Naive thymus-derived CD4-positive, alpha-beta T cell (primary cell): Measurements from ENCODE around the gene PNRC2. TPM values are rescaled to one million over a fixed set of nuclear protein-coding genes. Genes with fewer than 3 reads are reported as not detected.

ENCODE experiments used
- ATAC-seq: fragments of 150-1000 bp; cut with Tn5 transposase; 2 replicates; pipeline ENCODE4 v1.10.0; 2021; ENCODE audit warnings: mild to moderate bottlenecking, moderate library complexity
- CTCF ChIA-PET: fragments of 350-600 bp; sonication (Branson Sonifier 250); formaldehyde crosslinking; loops from one replicate; lab custom pipeline; 2021; ENCODE audit warnings: antibody characterized with exemption; lab: Charles Lee
- POLR2A ChIA-PET: fragments of 350-600 bp; sonication (Branson Sonifier 250); formaldehyde crosslinking; loops from one replicate; lab custom pipeline; 2021; ENCODE audit warnings: antibody characterized with exemption, inconsistent platforms; lab: Charles Lee
- DNase-seq, 9 donors: peaks; one replicate each; pipeline versions ENCODE4 v3.0.0 to v3.0.0-alpha.2; 2020 to 2022; ENCODE audit warnings: mixed read lengths in 1 of 9
- H3K27ac ChIP-seq: one replicate; pipeline ENCODE4 v1.7.0; 2013; ENCODE audit warnings: mild to moderate bottlenecking, low read depth, low read length, moderate library complexity
- H3K27me3 ChIP-seq, 2 donors: one replicate each; pipeline ENCODE4 v1.7.0; 2013; ENCODE audit warnings: low read length in 2 of 2, mild to moderate bottlenecking in 2 of 2, moderate library complexity in 2 of 2; ENCODE audit not compliant: control insufficient read depth in 2 of 2, insufficient read depth in 2 of 2
- H3K36me3 ChIP-seq, 3 experiments: 1 replicate in 2 of 3; 2 replicates in 1 of 3; pipeline ENCODE4 v1.7.0; 2013; ENCODE audit warnings: low read length in 3 of 3, mild to moderate bottlenecking in 3 of 3, moderate library complexity in 1 of 3; ENCODE audit not compliant: insufficient read depth in 3 of 3, control insufficient read depth in 2 of 3
- H3K4me1 ChIP-seq, 2 donors: one replicate each; pipeline ENCODE4 v1.7.0; 2013; ENCODE audit warnings: low read length in 2 of 2, mild to moderate bottlenecking in 2 of 2, moderate library complexity in 1 of 2; ENCODE audit not compliant: control insufficient read depth in 2 of 2, insufficient read depth in 2 of 2
- H3K4me3 ChIP-seq: 2 replicates; pipeline ENCODE4 v1.7.0; 2013; ENCODE audit warnings: mild to moderate bottlenecking, low read length
- H3K9me3 ChIP-seq, 3 experiments: 1 replicate in 2 of 3; 2 replicates in 1 of 3; pipeline ENCODE4 v1.7.0; 2013; ENCODE audit warnings: low read length in 3 of 3; ENCODE audit not compliant: control insufficient read depth in 2 of 3
- H3K27ac Mint-ChIP-seq, 9 donors: one replicate each; pipeline ENCODE4 v1.8.0; 2020 to 2022; ENCODE audit warnings: mixed read lengths in 9 of 9, mild to moderate bottlenecking in 8 of 9, moderate library complexity in 5 of 9, inconsistent platforms in 2 of 9
- H3K27me3 Mint-ChIP-seq, 5 donors: one replicate each; pipeline ENCODE4 v1.8.0; 2021 to 2022; ENCODE audit warnings: mixed read lengths in 5 of 5, mild to moderate bottlenecking in 1 of 5
- H3K36me3 Mint-ChIP-seq, 5 donors: one replicate each; pipeline ENCODE4 v1.8.0; 2020 to 2022; ENCODE audit warnings: mixed read lengths in 5 of 5, mild to moderate bottlenecking in 3 of 5, inconsistent platforms in 1 of 5
- H3K4me1 Mint-ChIP-seq, 7 donors: one replicate each; pipeline ENCODE4 v1.8.0; 2020 to 2022; ENCODE audit warnings: mixed read lengths in 7 of 7, mild to moderate bottlenecking in 3 of 7, inconsistent platforms in 1 of 7
- H3K4me3 Mint-ChIP-seq, 10 donors: one replicate each; pipeline ENCODE4 v1.8.0; 2020 to 2022; ENCODE audit warnings: mild to moderate bottlenecking in 10 of 10, mixed read lengths in 10 of 10, moderate library complexity in 6 of 10, inconsistent platforms in 2 of 10
- H3K9me3 Mint-ChIP-seq, 11 donors: one replicate each; pipeline ENCODE4 v1.8.0; 2020 to 2022; ENCODE audit warnings: mixed read lengths in 11 of 11, mild to moderate bottlenecking in 4 of 11, inconsistent platforms in 1 of 11, moderate library complexity in 1 of 11
- intact Hi-C, 2 donors: fragments of 100-400 bp; cut with micrococcal nuclease; formaldehyde crosslinking; loops; one replicate each; pipeline ENCODE4 v1.15.1; 2023
- polyA plus RNA-seq, 2 donors: library from polyadenylated mRNA; unstranded; fragments of 300-500 nt; fragmentation: Illumina TruSeq; gene quantifications; one replicate each; pipeline ENCODE4 v1.2.3, GENCODE V29; 2021
- total RNA-seq, 6 experiments: library from RNA in 5 of 6; stranded (reverse) in 5 of 6; gene quantifications; 1 replicate in 5 of 6; 2 replicates in 1 of 6; pipeline ENCODE4 v1.2.3 and lab custom pipeline; 2021 to 2026

PNRC2 gene
- total RNA-seq (100 to 1,000 TPM; 139 to 180 (median 161) TPM), polyA plus RNA-seq (100 to 1,000 TPM; 142 to 151 TPM), total RNA-seq (lab: John Stamatoyannopoulos, UW) (152 reads per million, percentile 90 among the genes with 10 or more reads in this experiment)

- CTCF ChIA-PET, result interaction anchor here (0.5 to 1.0 kb wide), 4 partner anchors 21 to 70 kb away, joined by 3 to 4 read pairs (median 4); partner anchors contain the start of gene SRSF10
- DNase-seq (peak; percentile 90 to 97 (median 95)), ATAC-seq (peak; percentile 91)
- Histone ChIP-seq H3K36me3 (peaks cover 6 to 12% (median 11%) of the 10 kb centered on the region in 3 experiments), H3K4me3 (peak within 1 kb of the TSS; percentile 72), H3K27ac (peak within 1 kb of the TSS; percentile 95), H3K9me3 (no peaks in the 10 kb centered on the region), H3K27me3 (no peaks in the 10 kb centered on the region), H3K4me1 (peaks cover 22 to 26% of the 10 kb centered on the region in 2 donors)
- intact Hi-C loops, result loop anchor here (1.0 to 10.0 kb wide), 19 partner anchors 8 to 1275 kb away; partner anchors contain the start of genes GALE (in 2 of the 2), SRRM1 (in 2 of the 2), CLIC4 (in 1 of the 2) and ELOA (in 1 of the 2)
- Mint-ChIP-seq H3K36me3 (peaks cover 0 to 20% (median 17%) of the 10 kb centered on the region in 5 donors), H3K27ac (peak within 1 kb of the TSS; percentile 98 to 100 (median 100)), H3K9me3 (peaks cover 0 to 4% (median 0%) of the 10 kb centered on the region in 11 donors), H3K4me1 (peaks cover 31 to 84% (median 59%) of the 10 kb centered on the region in 7 donors), H3K4me3 (peak within 1 kb of the TSS; percentile 93 to 100 (median 99)), H3K27me3 (no peaks in the 10 kb centered on the region)
- POLR2A ChIA-PET, result interaction anchor here (0.6 to 8.4 kb wide), 12 partner anchors 10 to 1273 kb away, joined by 3 to 108 read pairs (median 4); partner anchors contain the start of genes ELOA, HMGCL, PITHD1 and SRSF10
Measured at GRCh38 chr1:23959461-23960290, at the start of gene PNRC2. PNRC2 (plus strand) TSS chr1:23959828; CDS start chr1:23961458, 1,630 bp downstream.

- POLR2A ChIA-PET, result interaction anchor here (1.0 kb wide), 1 partner anchor 49 kb away, joined by 3 read pairs; the partner anchor contains the start of gene PNRC2
- Mint-ChIP-seq H3K4me3 (peak overlapping the region in 5 of 10 donors; percentile 21 to 56 (median 36)), H3K4me1 (peaks cover 31 to 64% (median 54%) of the 10 kb centered on the region in 7 donors), H3K27me3 (peaks cover 0 to 14% (median 0%) of the 10 kb centered on the region in 5 donors), H3K36me3 (peaks cover 0 to 1% (median 0%) of the 10 kb centered on the region in 5 donors), H3K9me3 (no peaks in the 10 kb centered on the region), H3K27ac (no peak overlapping the region)
- Histone ChIP-seq H3K4me1 (peaks cover 26 to 31% of the 10 kb centered on the region in 2 donors), H3K27ac (no peak overlapping the region), H3K27me3 (no peaks in the 10 kb centered on the region), H3K36me3 (no peaks in the 10 kb centered on the region), H3K4me3 (no peak overlapping the region), H3K9me3 (no peaks in the 10 kb centered on the region)
- DNase-seq (no peak), ATAC-seq (no peak)
- intact Hi-C loops, result no loop called here
- CTCF ChIA-PET, result interaction anchor here (0.6 to 1.8 kb wide), 5 partner anchors 11 to 186 kb away, joined by 3 to 4 read pairs (median 3); no protein-coding TSS in a partner anchor
Measured at GRCh38 chr1:23910144-23910543, 49.5 kb upstream of the PNRC2 start.

GRCh38 chr1:23910553-23911246 lies 48.9 kb upstream of the PNRC2 start:
- H3K4me3 Mint-ChIP-seq, result peak overlapping the region; percentile 6 to 71 (median 49)
- H3K9me3 Mint-ChIP-seq, result no peaks in the 10 kb centered on the region
- POLR2A ChIA-PET, result interaction anchor here (0.7 kb wide), 1 partner anchor 86 kb away, joined by 3 read pairs; no protein-coding TSS in a partner anchor
- DNase-seq (no peak), ATAC-seq (no peak)
- peaks cover 26 to 31% of the 10 kb centered on the region in 2 donors for H3K4me1 ChIP-seq
- CTCF ChIA-PET, result interaction anchor here (0.6 to 1.8 kb wide), 4 partner anchors 10 to 187 kb away, joined by 3 to 4 read pairs (median 4); no protein-coding TSS in a partner anchor
- intact Hi-C loops, result no loop called here
- peaks cover 0 to 9% (median 0%) of the 10 kb centered on the region in 5 donors for H3K27me3 Mint-ChIP-seq
- no peaks in the 10 kb centered on the region for H3K27me3 ChIP-seq
- peaks cover 31 to 64% (median 51%) of the 10 kb centered on the region in 7 donors for H3K4me1 Mint-ChIP-seq
- H3K27ac ChIP-seq, result no peak overlapping the region
- peaks cover 0 to 1% (median 0%) of the 10 kb centered on the region in 5 donors for H3K36me3 Mint-ChIP-seq
- H3K4me3 ChIP-seq, result no peak overlapping the region
- no peaks in the 10 kb centered on the region for H3K36me3 ChIP-seq
- no peaks in the 10 kb centered on the region for H3K9me3 ChIP-seq
- peak overlapping the region in 6 of 9 donors; percentile 9 to 76 (median 56) for H3K27ac Mint-ChIP-seq

- H3K27ac ChIP-seq, result no peak overlapping the region
- DNase-seq (no peak), ATAC-seq (no peak)
- peak overlapping the region in 2 of 9 donors; percentile 51 to 65 for H3K27ac Mint-ChIP-seq
- ChIA-PET CTCF (no interaction called here), POLR2A (no interaction called here)
- H3K27me3 ChIP-seq, result no peaks in the 10 kb centered on the region
- H3K36me3 Mint-ChIP-seq, result peaks cover 0 to 1% (median 0%) of the 10 kb centered on the region in 5 donors
- no peaks in the 10 kb centered on the region for H3K9me3 Mint-ChIP-seq
- peaks cover 31 to 71% (median 56%) of the 10 kb centered on the region in 7 donors for H3K4me1 Mint-ChIP-seq
- H3K4me1 ChIP-seq, result peaks cover 26 to 31% of the 10 kb centered on the region in 2 donors
- no peak overlapping the region for H3K4me3 ChIP-seq
- no peaks in the 10 kb centered on the region for H3K9me3 ChIP-seq
- peak overlapping the region in 4 of 10 donors; percentile 9 to 65 (median 38) for H3K4me3 Mint-ChIP-seq
- intact Hi-C loops, result no loop called here
- H3K36me3 ChIP-seq, result no peaks in the 10 kb centered on the region
- H3K27me3 Mint-ChIP-seq, result peaks cover 0 to 2% (median 0%) of the 10 kb centered on the region in 5 donors
Measured at GRCh38 chr1:23911921-23912320, 47.7 kb upstream of the PNRC2 start.

- Mint-ChIP-seq H3K27me3 (peaks cover 0 to 2% (median 0%) of the 10 kb centered on the region in 5 donors), H3K9me3 (no peaks in the 10 kb centered on the region), H3K36me3 (peaks cover 0 to 1% (median 0%) of the 10 kb centered on the region in 5 donors), H3K27ac (peak within 1 kb of the TSS in 7 of 9 donors; percentile 40 to 71 (median 61)), H3K4me3 (peak within 1 kb of the TSS in 6 of 10 donors; percentile 0 to 65 (median 48)), H3K4me1 (peaks cover 31 to 71% (median 56%) of the 10 kb centered on the region in 7 donors)
- H3K4me1 ChIP-seq, result peaks cover 26 to 31% of the 10 kb centered on the region in 2 donors
- no peak within 1 kb of the TSS for H3K27ac ChIP-seq
- H3K9me3 ChIP-seq, result no peaks in the 10 kb centered on the region
- DNase-seq (no peak), ATAC-seq (peak; percentile 28)
- no peaks in the 10 kb centered on the region for H3K36me3 ChIP-seq
- H3K27me3 ChIP-seq, result no peaks in the 10 kb centered on the region
- CTCF ChIA-PET, result interaction anchor here (1.2 kb wide), 1 partner anchor 103 kb away, joined by 3 read pairs; no protein-coding TSS in a partner anchor
- intact Hi-C loops, result no loop called here
- POLR2A ChIA-PET, result interaction anchor here (1.0 to 1.1 kb wide), 2 partner anchors 44 to 88 kb away, joined by 3 read pairs; partner anchors contain the start of gene HMGCL
- H3K4me3 ChIP-seq, result no peak within 1 kb of the TSS
Measured at GRCh38 chr1:23913212-23913880, 46.3 kb upstream of the PNRC2 start, which contains the start of gene CNR2. CNR2 (minus strand) TSS chr1:23913362; CDS start chr1:23875617, 37,745 bp downstream.
